ENCODE results near the gene ZNF664. TPM values are rescaled to one million over a fixed set of nuclear protein-coding genes. Genes with fewer than 3 reads are reported as not detected.

The ZNF664 gene
- total RNA-seq, 1 experiment from 2014 or later = 124 TPM

GRCh38 chr12:123943816-123944215 lies 29.2 kb upstream of the ZNF664 start:
- no peaks in the 10 kb centered on the region for H3K79me2 ChIP-seq (ENCODE audit: insufficient read depth, low read length)
- H3K27ac ChIP-seq (ENCODE audit: low read depth, low read length) = no peak overlapping the region
- ChIA-PET POLR2A (no interaction called here), CTCF (no interaction called here), RAD21 (ENCODE audit: low non-redundant PET in 1 of 2, low total read pairs in 2 of 2, uncharacterized antibody in 2 of 2, unreplicated experiment in 2 of 2) (no interaction called here)
- intact Hi-C loops (cut with micrococcal nuclease) = no loop called here
- H3K9me3 ChIP-seq (ENCODE audit: control insufficient read depth in 1 of 2, insufficient read depth in 1 of 2, low read depth in 1 of 2, low read length in 2 of 2) = no peaks in the 10 kb centered on the region; a peak in 1 of 4 replicates
- no peaks in the 10 kb centered on the region for H3K9me2 ChIP-seq (ENCODE audit: insufficient read depth)
- no peaks in the 10 kb centered on the region for H4K20me1 ChIP-seq (ENCODE audit: insufficient read depth)
- no peaks in the 10 kb centered on the region for H3K36me3 ChIP-seq (ENCODE audit: control insufficient read depth in 1 of 2, insufficient read depth in 2 of 2, low read length in 2 of 2)
- no peaks in the 10 kb centered on the region for H3K27me3 ChIP-seq (ENCODE audit: insufficient read depth, low read length)
- H3K4me1 ChIP-seq (ENCODE audit: control insufficient read depth in 1 of 2, insufficient read depth in 2 of 2, low read length in 2 of 2) = peaks cover 0 to 5% of the 10 kb centered on the region in 2 experiments; a peak in 1 of 4 replicates
- no TSS peak for BruUV-seq (replicated peaks)
- no peak for DNase-seq (ENCODE audit: low read depth, low spot score)
- H3K9ac ChIP-seq (ENCODE audit: low read length) = no peak overlapping the region
- H3K4me3 ChIP-seq (replicated peaks in 1 of 2; ENCODE audit: low read depth in 1 of 2, low read length in 2 of 2) = no peak overlapping the region
- TF ChIP-seq FOSL1 (IDR thresholded peaks at IDR 0.05; ENCODE audit: low read depth) (no peak), ZFX (IDR thresholded peaks at IDR 0.05) (no peak), SP1 (IDR thresholded peaks at IDR 0.05; ENCODE audit: low read depth) (no peak)
- H3K4me2 ChIP-seq (ENCODE audit: low read length) = no peak overlapping the region
- no peak overlapping the region for H2AFZ ChIP-seq (ENCODE audit: low read depth, low read length, poor library complexity, severe bottlenecking)
- no peak for ATAC-seq

DNA sequence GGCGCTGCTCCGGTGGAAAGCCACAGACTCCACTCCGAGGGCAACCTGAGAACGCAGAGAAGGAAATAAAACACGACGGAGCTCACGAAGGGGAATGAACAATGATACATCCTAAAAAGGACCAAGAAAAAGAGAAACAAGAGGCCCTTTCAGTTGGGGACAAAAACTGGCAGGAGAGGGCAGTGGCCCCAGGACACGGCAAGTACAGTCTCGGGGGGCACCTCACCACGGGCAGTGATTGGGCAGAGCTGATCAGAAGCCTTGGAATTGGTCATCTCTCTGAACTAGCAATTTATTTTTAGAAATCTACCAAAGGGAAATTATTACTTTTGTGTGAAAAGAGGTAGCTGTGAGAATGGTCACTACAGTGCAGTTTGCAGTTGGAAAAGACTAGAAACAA lies 28.3 kb upstream of the ZNF664 start:
- no peaks in the 10 kb centered on the region for H4K20me1 ChIP-seq (ENCODE audit: insufficient read depth)
- no peaks in the 10 kb centered on the region for H3K36me3 ChIP-seq (ENCODE audit: control insufficient read depth in 1 of 2, insufficient read depth in 2 of 2, low read length in 2 of 2)
- ATAC-seq = no peak
- H3K4me1 ChIP-seq (ENCODE audit: control insufficient read depth in 1 of 2, insufficient read depth in 2 of 2, low read length in 2 of 2) = peaks cover 0 to 5% of the 10 kb centered on the region in 2 experiments; a peak in 1 of 4 replicates
- no peaks in the 10 kb centered on the region for H3K79me2 ChIP-seq (ENCODE audit: insufficient read depth, low read length)
- no peak overlapping the region for H3K4me2 ChIP-seq (ENCODE audit: low read length)
- no peaks in the 10 kb centered on the region; a peak in 1 of 4 replicates for H3K9me3 ChIP-seq (ENCODE audit: control insufficient read depth in 1 of 2, insufficient read depth in 1 of 2, low read depth in 1 of 2, low read length in 2 of 2)
- no peaks in the 10 kb centered on the region for H3K27me3 ChIP-seq (ENCODE audit: insufficient read depth, low read length)
- H2AFZ ChIP-seq (ENCODE audit: low read depth, low read length, poor library complexity, severe bottlenecking) = no peak overlapping the region
- intact Hi-C loops (cut with micrococcal nuclease) = no loop called here
- no peak overlapping the region for H3K9ac ChIP-seq (ENCODE audit: low read length)
- BruUV-seq (replicated peaks) = no TSS peak
- no peak overlapping the region for H3K27ac ChIP-seq (ENCODE audit: low read depth, low read length)
- RAD21 ChIA-PET (ENCODE audit: low non-redundant PET in 1 of 2, low total read pairs in 2 of 2, uncharacterized antibody in 2 of 2, unreplicated experiment in 2 of 2) = no interaction called here
- H3K4me3 ChIP-seq (replicated peaks in 1 of 2; ENCODE audit: low read depth in 1 of 2, low read length in 2 of 2) = no peak overlapping the region
- H3K9me2 ChIP-seq (ENCODE audit: insufficient read depth) = no peaks in the 10 kb centered on the region
- CTCF ChIA-PET = no interaction called here
- no peak for DNase-seq (ENCODE audit: low read depth, low spot score)
- POLR2A ChIA-PET = no interaction called here
- TF ChIP-seq EZH2 (IDR thresholded peaks at IDR 0.05) (no peak), YY1 (IDR thresholded peaks at IDR 0.05; ENCODE audit: extremely low read depth, insufficient replicate concordance, low read depth, low read length) (no peak), POLR2AphosphoS5 (IDR thresholded peaks at IDR 0.05; ENCODE audit: low read depth, low read length) (no peak), CEBPB (IDR thresholded peaks at IDR 0.05; ENCODE audit: low read depth) (no peak), MAX (IDR thresholded peaks at IDR 0.05) (no peak), ELF1 (IDR thresholded peaks at IDR 0.05; ENCODE audit: borderline replicate concordance, low read depth) (no peak), ZFX (IDR thresholded peaks at IDR 0.05) (no peak), EZH2phosphoT487 (IDR thresholded peaks at IDR 0.05; ENCODE audit: borderline replicate concordance) (no peak), ZNF274 (IDR thresholded peaks at IDR 0.05; ENCODE audit: low read depth, low read length) (no peak), EGR1 (IDR thresholded peaks at IDR 0.05; ENCODE audit: low read depth) (no peak), FOSL1 (IDR thresholded peaks at IDR 0.05; ENCODE audit: low read depth) (no peak), TCF7L2 (IDR thresholded peaks at IDR 0.05; ENCODE audit: borderline replicate concordance, extremely low read depth, insufficient read depth, insufficient read length) (no peak), SIN3A (IDR thresholded peaks at IDR 0.05; ENCODE audit: low read depth) (no peak), CBX3 (IDR thresholded peaks at IDR 0.05; ENCODE audit: low read depth) (no peak), RAD21 (IDR thresholded peaks at IDR 0.05; ENCODE audit: low read depth) (no peak), SRF (IDR thresholded peaks at IDR 0.05; ENCODE audit: low read depth) (no peak)
- TF ChIP-seq, protein P1, sequence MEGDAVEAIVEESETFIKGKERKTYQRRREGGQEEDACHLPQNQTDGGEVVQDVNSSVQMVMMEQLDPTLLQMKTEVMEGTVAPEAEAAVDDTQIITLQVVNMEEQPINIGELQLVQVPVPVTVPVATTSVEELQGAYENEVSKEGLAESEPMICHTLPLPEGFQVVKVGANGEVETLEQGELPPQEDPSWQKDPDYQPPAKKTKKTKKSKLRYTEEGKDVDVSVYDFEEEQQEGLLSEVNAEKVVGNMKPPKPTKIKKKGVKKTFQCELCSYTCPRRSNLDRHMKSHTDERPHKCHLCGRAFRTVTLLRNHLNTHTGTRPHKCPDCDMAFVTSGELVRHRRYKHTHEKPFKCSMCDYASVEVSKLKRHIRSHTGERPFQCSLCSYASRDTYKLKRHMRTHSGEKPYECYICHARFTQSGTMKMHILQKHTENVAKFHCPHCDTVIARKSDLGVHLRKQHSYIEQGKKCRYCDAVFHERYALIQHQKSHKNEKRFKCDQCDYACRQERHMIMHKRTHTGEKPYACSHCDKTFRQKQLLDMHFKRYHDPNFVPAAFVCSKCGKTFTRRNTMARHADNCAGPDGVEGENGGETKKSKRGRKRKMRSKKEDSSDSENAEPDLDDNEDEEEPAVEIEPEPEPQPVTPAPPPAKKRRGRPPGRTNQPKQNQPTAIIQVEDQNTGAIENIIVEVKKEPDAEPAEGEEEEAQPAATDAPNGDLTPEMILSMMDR (IDR thresholded peaks at IDR 0.05 in 2 of 3, conservative IDR thresholded peaks at IDR 0.05 in 1 of 3; ENCODE audit: borderline replicate concordance in 1 of 3, insufficient read depth in 1 of 3, low read depth in 2 of 3, low read length in 2 of 3) = no peak

Measured in HCT116 (cell line).